Panc1 (cell line): ENCODE measurements around the gene PAFAH1B1. TPM values are rescaled to one million over a fixed set of nuclear protein-coding genes. Genes with fewer than 3 reads are reported as not detected.
"Not testable (repeated sequence)": the region's sequence is repeated elsewhere in the genome, so short reads cannot be mapped to it uniquely, and the experiment has no call there.

Source experiments
- ATAC-seq: fragments of 200-7000 bp; cut with Tn5 transposase; 2 replicates; pipeline ENCODE4 v1.9.1; 2020; ENCODE audit warnings: mild to moderate bottlenecking, moderate library complexity
- BruUV-seq: library from RNA; stranded (reverse); fragments of 400-500 nt; replicated peaks from 2 replicates; lab custom pipeline; 2021; lab: Mats Ljungman, UMichigan
- CTCF ChIA-PET: fragments of 300-600 bp; sonication (Branson Sonifier 250); formaldehyde crosslinking; loops from one replicate; lab custom pipeline; 2022; ENCODE audit warnings: antibody characterized with exemption; lab: Charles Lee
- POLR2A ChIA-PET: fragments of 300-600 bp; sonication (Branson Sonifier 250); formaldehyde crosslinking; loops from one replicate; lab custom pipeline; 2022; ENCODE audit warnings: antibody characterized with exemption; lab: Charles Lee
- DNase-seq: peaks from one replicate; pipeline ENCODE4 v3.0.0-alpha.2; 2010; ENCODE audit warnings: low read depth, low spot score
- H3K27ac ChIP-seq: 2 replicates; pipeline ENCODE4 v1.5.1; 2011; ENCODE audit warnings: mild to moderate bottlenecking, low read length, inconsistent platforms
- H3K27me3 ChIP-seq: fragments of 200-500 bp; sonication (Bioruptor generic); 2 replicates; pipeline ENCODE4 v1.6.0; 2014; ENCODE audit warnings: low read length, inconsistent platforms; ENCODE audit not compliant: control insufficient read depth, insufficient read depth
- H3K36me3 ChIP-seq: fragments of 200-500 bp; sonication (Bioruptor generic); 2 replicates; pipeline ENCODE4 v1.5.1; 2014; ENCODE audit warnings: inconsistent platforms, mild to moderate bottlenecking, low read length, moderate library complexity; ENCODE audit not compliant: control insufficient read depth, insufficient read depth
- H3K4me1 ChIP-seq: 2 replicates; pipeline ENCODE4 v1.5.1; 2011; ENCODE audit warnings: inconsistent platforms, mild to moderate bottlenecking, low read length, moderate library complexity; ENCODE audit not compliant: control insufficient read depth, insufficient read depth
- H3K4me3 ChIP-seq, 2 experiments: 2 replicates each; pipeline ENCODE4 v1.5.1; 2011 to 2012; ENCODE audit warnings: low read depth in 2 of 2, low read length in 2 of 2, mild to moderate bottlenecking in 2 of 2, inconsistent platforms in 1 of 2, moderate library complexity in 1 of 2
- H3K9me3 ChIP-seq: fragments of 200-500 bp; sonication (Bioruptor generic); 2 replicates; pipeline ENCODE4 v1.5.1; 2014; ENCODE audit warnings: low read depth, mild to moderate bottlenecking, inconsistent platforms, low read length, moderate library complexity; ENCODE audit not compliant: control insufficient read depth, insufficient read depth
- CTCF ChIP-seq: fragments of 450-650 bp; IDR thresholded peaks from 2 replicates; pipeline ENCODE4 v1.5.1; 2017; ENCODE audit warnings: mild to moderate bottlenecking
- POLR2AphosphoS5 ChIP-seq: IDR thresholded peaks from 2 replicates; pipeline ENCODE4 v1.6.1; 2012; ENCODE audit warnings: mild to moderate bottlenecking, low read depth, low read length, moderate library complexity
- REST ChIP-seq, 2 experiments: IDR thresholded peaks; 2 replicates each; pipeline ENCODE4 v1.6.1; 2011 to 2012; ENCODE audit warnings: low read depth in 2 of 2, control low read depth in 1 of 2, low read length in 1 of 2, mild to moderate bottlenecking in 1 of 2, moderate library complexity in 1 of 2; ENCODE audit not compliant: insufficient read depth in 1 of 2
- SIN3A ChIP-seq: IDR thresholded peaks from 2 replicates; pipeline ENCODE4 v1.6.1; 2012; ENCODE audit warnings: low read depth, mild to moderate bottlenecking, low read length, moderate library complexity, borderline replicate concordance; ENCODE audit not compliant: insufficient read depth
- TCF7L2 ChIP-seq: IDR thresholded peaks from 2 replicates; pipeline ENCODE4 v1.6.1; 2011; ENCODE audit warnings: mild to moderate bottlenecking, low read depth, low read length, inconsistent platforms
- in situ Hi-C: cut with HindIII; loops from 2 replicates; pipeline ENCODE4 v1.10.0; 2016; ENCODE audit warnings: low sequenced_read_pairs, low pct_unique_long_range_greater_than_20kb
- intact Hi-C: fragments of 100-400 bp; cut with micrococcal nuclease; formaldehyde crosslinking; loops from one replicate; pipeline ENCODE4 v1.10.0; 2022; ENCODE audit not compliant: unreplicated experiment
- total RNA-seq: library from RNA; stranded (reverse); gene quantifications from one replicate; pipeline ENCODE4 v1.2.1, GENCODE V29; 2021; ENCODE audit not compliant: unreplicated experiment

PAFAH1B1 gene
- total RNA-seq, 1 experiment from 2014 or later: 120 TPM

GRCh38 chr17:2697611-2698162 lies 104.2 kb downstream of the PAFAH1B1 start:
- TF ChIP-seq CTCF: no peak
- no peak for TF ChIP-seq TCF7L2
- no peak for TF ChIP-seq SIN3A
- TF ChIP-seq REST (IDR thresholded peaks at IDR 0.05; ENCODE audit: insufficient read depth in 1 of 2, low read depth in 2 of 2, low read length in 1 of 2): no peak
- no peak for TF ChIP-seq POLR2AphosphoS5
- POLR2A ChIA-PET: no interaction called here
- intact Hi-C loops (no loop called here), in situ Hi-C loops (no loop called here)
- Histone ChIP-seq H3K27me3 (no peaks in the 10 kb centered on the region), H3K9me3 (no peaks in the 10 kb centered on the region), H3K27ac (no peak overlapping the region), H3K4me1 (no peaks in the 10 kb centered on the region), H3K36me3 (0 out of 2 replicates have a peak, but pooled peaks cover 3% of the 10 kb centered on the region), H3K4me3 (no peak overlapping the region)
- no TSS peak for BruUV-seq
- ATAC-seq (no peak), DNase-seq (no peak)
- CTCF ChIA-PET: no interaction called here

GRCh38 chr17:2699216-2699805 lies 105.9 kb downstream of the PAFAH1B1 start:
- H3K4me3 ChIP-seq, DNase-seq, H3K27ac ChIP-seq, intact Hi-C loops, H3K27me3 ChIP-seq, BruUV-seq, H3K9me3 ChIP-seq, H3K36me3 ChIP-seq, POLR2A ChIA-PET, in situ Hi-C loops, H3K4me1 ChIP-seq, ATAC-seq: not testable (repeated sequence)
- CTCF ChIA-PET: interaction anchor here (0.6 kb wide), 1 partner anchor 87 kb away, joined by 3 read pairs; no protein-coding TSS in a partner anchor

GRCh38 chr17:2700030-2700490 lies 106.6 kb downstream of the PAFAH1B1 start:
- POLR2A ChIA-PET: no interaction called here
- Histone ChIP-seq H3K4me1 (no peaks in the 10 kb centered on the region), H3K27ac (no peak overlapping the region), H3K4me3 (no peak overlapping the region), H3K27me3 (no peaks in the 10 kb centered on the region), H3K9me3 (no peaks in the 10 kb centered on the region), H3K36me3 (0 out of 2 replicates have a peak, but pooled peaks cover 3% of the 10 kb centered on the region)
- in situ Hi-C loops (no loop called here), intact Hi-C loops (no loop called here)
- no TSS peak for BruUV-seq
- CTCF ChIA-PET: interaction anchor here (0.6 kb wide), 1 partner anchor 87 kb away, joined by 3 read pairs; no protein-coding TSS in a partner anchor
- TF ChIP-seq REST (IDR thresholded peaks at IDR 0.05; ENCODE audit: insufficient read depth in 1 of 2, low read depth in 2 of 2, low read length in 1 of 2) (no peak), POLR2AphosphoS5 (no peak), CTCF (no peak), TCF7L2 (no peak), SIN3A (no peak)
- DNase-seq: no peak
- no peak for ATAC-seq
